WTC11 (cell line): ENCODE data around the gene EVL. TPM values are rescaled to one million over a fixed set of nuclear protein-coding genes. Genes with fewer than 3 reads are reported as not detected.
A peak's percentile ranks its signal among the peaks of the same experiment; 100 is the strongest.

Source experiments
- ATAC-seq: fragments of 200-7000 bp; cut with Tn5 transposase; 2 replicates; pipeline ENCODE4 v1.10.0; 2021; ENCODE audit warnings: mild to moderate bottlenecking, moderate library complexity
- CTCF ChIA-PET: fragments of 300-600 bp; sonication (Branson Sonifier 250); formaldehyde crosslinking; loops from one replicate; lab custom pipeline; 2021; ENCODE audit warnings: antibody characterized with exemption; lab: Charles Lee
- POLR2A ChIA-PET: fragments of 350-600 bp; sonication (Branson Sonifier 250); formaldehyde crosslinking; loops from one replicate; lab custom pipeline; 2021; ENCODE audit warnings: antibody characterized with exemption; lab: Charles Lee
- DNase-seq: peaks from one replicate; pipeline ENCODE4 v3.0.0; 2021; ENCODE audit warnings: low spot score
- H3K27ac Mint-ChIP-seq: 2 replicates; pipeline ENCODE4 v1.8.0; 2021; ENCODE audit warnings: mixed read lengths
- H3K27me3 Mint-ChIP-seq: 2 replicates; pipeline ENCODE4 v1.8.0; 2021; ENCODE audit warnings: low read depth, mild to moderate bottlenecking, moderate library complexity, mixed read lengths
- H3K36me3 Mint-ChIP-seq: 2 replicates; pipeline ENCODE4 v1.8.0; 2021; ENCODE audit warnings: mixed read lengths
- H3K4me1 Mint-ChIP-seq: 2 replicates; pipeline ENCODE4 v1.8.0; 2022; ENCODE audit warnings: mixed read lengths
- H3K4me3 Mint-ChIP-seq: 2 replicates; pipeline ENCODE4 v1.8.0; 2021; ENCODE audit warnings: mild to moderate bottlenecking, moderate library complexity, mixed read lengths
- H3K9me3 Mint-ChIP-seq: 2 replicates; pipeline ENCODE4 v1.8.0; 2021; ENCODE audit warnings: mixed read lengths
- E2F4 ChIP-seq: sonication (generic); formaldehyde crosslinking; IDR thresholded peaks from 2 replicates; pipeline ENCODE4 v1.8.1; 2022; ENCODE audit warnings: low read depth, mild to moderate bottlenecking, moderate library complexity, missing genetic modification reagents, borderline replicate concordance
- EMX1 ChIP-seq: fragments of 250-450 bp; sonication (Bioruptor Pico); IDR thresholded peaks from 2 replicates; pipeline ENCODE4 v1.8.0; 2021; ENCODE audit warnings: mild to moderate bottlenecking
- FOXP4 ChIP-seq: sonication (generic); formaldehyde crosslinking; IDR thresholded peaks from 2 replicates; pipeline ENCODE4 v1.8.0; 2022; ENCODE audit warnings: mild to moderate bottlenecking, missing genetic modification reagents
- GRHL2 ChIP-seq: fragments of 250-450 bp; sonication (Bioruptor Pico); IDR thresholded peaks from 2 replicates; pipeline ENCODE4 v1.8.0; 2022; ENCODE audit warnings: mild to moderate bottlenecking, moderate library complexity; ENCODE audit not compliant: insufficient replicate concordance, severe bottlenecking
- GTF2I ChIP-seq: fragments of 250-450 bp; sonication (Bioruptor Pico); conservative IDR thresholded peaks from 2 replicates; pipeline ENCODE4 v1.4.0; 2021; ENCODE audit warnings: mild to moderate bottlenecking
- MAX ChIP-seq: sonication (generic); formaldehyde crosslinking; IDR thresholded peaks from 2 replicates; pipeline ENCODE4 v1.8.0; 2022; ENCODE audit warnings: mild to moderate bottlenecking, missing genetic modification reagents
- NFATC4 ChIP-seq: fragments of 250-450 bp; sonication (Bioruptor Pico); IDR thresholded peaks from 2 replicates; pipeline ENCODE4 v1.9.0; 2021; ENCODE audit warnings: mild to moderate bottlenecking
- NFE2L1 ChIP-seq: sonication (generic); formaldehyde crosslinking; IDR thresholded peaks from 2 replicates; pipeline ENCODE4 v1.8.1; 2023; ENCODE audit warnings: missing genetic modification reagents
- NR1H2 ChIP-seq: sonication (generic); formaldehyde crosslinking; IDR thresholded peaks from 2 replicates; pipeline ENCODE4 v1.9.0; 2021; ENCODE audit warnings: mild to moderate bottlenecking, moderate library complexity, missing genetic modification reagents
- NR3C1 ChIP-seq: sonication (generic); formaldehyde crosslinking; conservative IDR thresholded peaks from 2 replicates; pipeline ENCODE4 v1.8.1; 2023; ENCODE audit warnings: low read depth, mild to moderate bottlenecking, missing genetic modification reagents
- PRRX2 ChIP-seq: fragments of 250-450 bp; sonication (Bioruptor Pico); IDR thresholded peaks from 2 replicates; pipeline ENCODE4 v1.8.0; 2021; ENCODE audit warnings: mild to moderate bottlenecking
- SMAD3 ChIP-seq: sonication (generic); formaldehyde crosslinking; IDR thresholded peaks from 2 replicates; pipeline ENCODE4 v1.8.0; 2022; ENCODE audit warnings: missing genetic modification reagents, mild to moderate bottlenecking, borderline replicate concordance
- TCF7 ChIP-seq: sonication (generic); formaldehyde crosslinking; IDR thresholded peaks from 2 replicates; pipeline ENCODE4 v1.8.0; 2022; ENCODE audit warnings: mild to moderate bottlenecking, low read depth, missing genetic modification reagents, moderate library complexity
- ZNF138 ChIP-seq: sonication (generic); formaldehyde crosslinking; conservative IDR thresholded peaks from 2 replicates; pipeline ENCODE4 v1.8.1; 2022; ENCODE audit warnings: mild to moderate bottlenecking, moderate library complexity, missing genetic modification reagents
- ZNF232 ChIP-seq: sonication (generic); formaldehyde crosslinking; IDR thresholded peaks from 2 replicates; pipeline ENCODE4 v1.8.0; 2022; ENCODE audit warnings: mild to moderate bottlenecking, missing genetic modification reagents
- total RNA-seq: library from RNA; stranded (reverse); gene quantifications from 3 replicates; pipeline ENCODE4 v1.2.3, GENCODE V29; 2021
- TF ChIP-seq, protein P1 (sequence below): sonication (generic); formaldehyde crosslinking; IDR thresholded peaks from 2 replicates; pipeline ENCODE4 v1.8.0; 2023; ENCODE audit warnings: missing genetic modification reagents, mild to moderate bottlenecking, borderline replicate concordance
- TF ChIP-seq, protein P2 (sequence below): sonication (generic); formaldehyde crosslinking; IDR thresholded peaks from 2 replicates; pipeline ENCODE4 v1.8.1; 2023; ENCODE audit warnings: mild to moderate bottlenecking, missing genetic modification reagents, moderate library complexity
- TF ChIP-seq, protein P3 (sequence below): fragments of 250-450 bp; sonication (Bioruptor Pico); conservative IDR thresholded peaks from 2 replicates; pipeline ENCODE4 v1.9.0; 2021; ENCODE audit warnings: mild to moderate bottlenecking

Gene EVL
- total RNA-seq, 1 experiment from 2014 or later = 60.8 TPM

GRCh38 chr14:100019156-100019744, 46.0 kb upstream of the EVL start:
- no peak overlapping the region for H3K4me3 Mint-ChIP-seq
- H3K36me3 Mint-ChIP-seq = no peaks in the 10 kb centered on the region
- ChIA-PET POLR2A (no interaction called here), CTCF (interaction anchor here (0.7 to 1.3 kb wide), 4 partner anchors 36 to 89 kb away, joined by 3 to 6 read pairs (median 4); no protein-coding TSS in a partner anchor)
- H3K27ac Mint-ChIP-seq = no peak overlapping the region
- H3K4me1 Mint-ChIP-seq = peaks cover 14% of the 10 kb centered on the region
- no peaks in the 10 kb centered on the region for H3K27me3 Mint-ChIP-seq
- DNase-seq = no peak
- ATAC-seq = peak; percentile 58
- H3K9me3 Mint-ChIP-seq = no peaks in the 10 kb centered on the region
- TF ChIP-seq, protein P1, sequence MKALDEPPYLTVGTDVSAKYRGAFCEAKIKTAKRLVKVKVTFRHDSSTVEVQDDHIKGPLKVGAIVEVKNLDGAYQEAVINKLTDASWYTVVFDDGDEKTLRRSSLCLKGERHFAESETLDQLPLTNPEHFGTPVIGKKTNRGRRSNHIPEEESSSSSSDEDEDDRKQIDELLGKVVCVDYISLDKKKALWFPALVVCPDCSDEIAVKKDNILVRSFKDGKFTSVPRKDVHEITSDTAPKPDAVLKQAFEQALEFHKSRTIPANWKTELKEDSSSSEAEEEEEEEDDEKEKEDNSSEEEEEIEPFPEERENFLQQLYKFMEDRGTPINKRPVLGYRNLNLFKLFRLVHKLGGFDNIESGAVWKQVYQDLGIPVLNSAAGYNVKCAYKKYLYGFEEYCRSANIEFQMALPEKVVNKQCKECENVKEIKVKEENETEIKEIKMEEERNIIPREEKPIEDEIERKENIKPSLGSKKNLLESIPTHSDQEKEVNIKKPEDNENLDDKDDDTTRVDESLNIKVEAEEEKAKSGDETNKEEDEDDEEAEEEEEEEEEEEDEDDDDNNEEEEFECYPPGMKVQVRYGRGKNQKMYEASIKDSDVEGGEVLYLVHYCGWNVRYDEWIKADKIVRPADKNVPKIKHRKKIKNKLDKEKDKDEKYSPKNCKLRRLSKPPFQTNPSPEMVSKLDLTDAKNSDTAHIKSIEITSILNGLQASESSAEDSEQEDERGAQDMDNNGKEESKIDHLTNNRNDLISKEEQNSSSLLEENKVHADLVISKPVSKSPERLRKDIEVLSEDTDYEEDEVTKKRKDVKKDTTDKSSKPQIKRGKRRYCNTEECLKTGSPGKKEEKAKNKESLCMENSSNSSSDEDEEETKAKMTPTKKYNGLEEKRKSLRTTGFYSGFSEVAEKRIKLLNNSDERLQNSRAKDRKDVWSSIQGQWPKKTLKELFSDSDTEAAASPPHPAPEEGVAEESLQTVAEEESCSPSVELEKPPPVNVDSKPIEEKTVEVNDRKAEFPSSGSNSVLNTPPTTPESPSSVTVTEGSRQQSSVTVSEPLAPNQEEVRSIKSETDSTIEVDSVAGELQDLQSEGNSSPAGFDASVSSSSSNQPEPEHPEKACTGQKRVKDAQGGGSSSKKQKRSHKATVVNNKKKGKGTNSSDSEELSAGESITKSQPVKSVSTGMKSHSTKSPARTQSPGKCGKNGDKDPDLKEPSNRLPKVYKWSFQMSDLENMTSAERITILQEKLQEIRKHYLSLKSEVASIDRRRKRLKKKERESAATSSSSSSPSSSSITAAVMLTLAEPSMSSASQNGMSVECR (CRISPR knock-in tag) = no peak
- TF ChIP-seq FOXP4 (CRISPR knock-in tag) (no peak), NR3C1 (no peak), ZNF232 (no peak), NR1H2 (CRISPR knock-in tag) (no peak), EMX1 (no peak), E2F4 (CRISPR knock-in tag) (no peak), MAX (CRISPR knock-in tag) (no peak), GRHL2 (CRISPR knock-in tag) (no peak), NFATC4 (CRISPR knock-in tag) (no peak), SMAD3 (CRISPR knock-in tag) (no peak)
- TF ChIP-seq, protein P2, sequence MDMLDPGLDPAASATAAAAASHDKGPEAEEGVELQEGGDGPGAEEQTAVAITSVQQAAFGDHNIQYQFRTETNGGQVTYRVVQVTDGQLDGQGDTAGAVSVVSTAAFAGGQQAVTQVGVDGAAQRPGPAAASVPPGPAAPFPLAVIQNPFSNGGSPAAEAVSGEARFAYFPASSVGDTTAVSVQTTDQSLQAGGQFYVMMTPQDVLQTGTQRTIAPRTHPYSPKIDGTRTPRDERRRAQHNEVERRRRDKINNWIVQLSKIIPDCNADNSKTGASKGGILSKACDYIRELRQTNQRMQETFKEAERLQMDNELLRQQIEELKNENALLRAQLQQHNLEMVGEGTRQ = no peak

DNA sequence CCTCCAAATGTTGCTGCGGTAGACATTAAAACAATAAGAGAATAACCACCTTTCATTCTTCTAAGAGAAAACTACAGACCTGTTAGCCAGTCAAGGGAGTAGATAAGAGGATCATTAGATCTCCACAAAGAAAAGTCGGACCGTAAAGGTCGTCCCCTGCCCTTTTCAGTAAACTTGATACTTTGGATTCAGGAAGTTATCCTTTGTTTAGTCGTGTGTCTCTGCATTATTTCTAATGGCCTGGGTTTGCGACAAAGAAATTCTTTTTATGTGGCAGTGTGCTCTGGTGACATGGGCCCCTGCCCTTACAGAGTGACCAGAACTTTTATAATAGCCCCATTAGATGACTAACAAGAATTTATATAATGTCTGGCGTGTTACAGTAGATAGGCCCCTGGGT, 44.6 kb upstream of the EVL start:
- ChIA-PET POLR2A (no interaction called here), CTCF (interaction anchor here (0.7 to 0.8 kb wide), 2 partner anchors 15 to 33 kb away, joined by 3 to 4 read pairs; no protein-coding TSS in a partner anchor)
- H3K9me3 Mint-ChIP-seq = no peaks in the 10 kb centered on the region
- no peak overlapping the region for H3K27ac Mint-ChIP-seq
- no peak for ATAC-seq
- peaks cover 23% of the 10 kb centered on the region for H3K4me1 Mint-ChIP-seq
- no peaks in the 10 kb centered on the region for H3K27me3 Mint-ChIP-seq
- no peak overlapping the region for H3K4me3 Mint-ChIP-seq
- no peaks in the 10 kb centered on the region for H3K36me3 Mint-ChIP-seq
- no peak for DNase-seq
- TF ChIP-seq, protein P1 (CRISPR knock-in tag) = no peak
- TF ChIP-seq ZNF138 (CRISPR knock-in tag) = no peak
- no peak for TF ChIP-seq PRRX2 (CRISPR knock-in tag)
- TF ChIP-seq, protein P3, sequence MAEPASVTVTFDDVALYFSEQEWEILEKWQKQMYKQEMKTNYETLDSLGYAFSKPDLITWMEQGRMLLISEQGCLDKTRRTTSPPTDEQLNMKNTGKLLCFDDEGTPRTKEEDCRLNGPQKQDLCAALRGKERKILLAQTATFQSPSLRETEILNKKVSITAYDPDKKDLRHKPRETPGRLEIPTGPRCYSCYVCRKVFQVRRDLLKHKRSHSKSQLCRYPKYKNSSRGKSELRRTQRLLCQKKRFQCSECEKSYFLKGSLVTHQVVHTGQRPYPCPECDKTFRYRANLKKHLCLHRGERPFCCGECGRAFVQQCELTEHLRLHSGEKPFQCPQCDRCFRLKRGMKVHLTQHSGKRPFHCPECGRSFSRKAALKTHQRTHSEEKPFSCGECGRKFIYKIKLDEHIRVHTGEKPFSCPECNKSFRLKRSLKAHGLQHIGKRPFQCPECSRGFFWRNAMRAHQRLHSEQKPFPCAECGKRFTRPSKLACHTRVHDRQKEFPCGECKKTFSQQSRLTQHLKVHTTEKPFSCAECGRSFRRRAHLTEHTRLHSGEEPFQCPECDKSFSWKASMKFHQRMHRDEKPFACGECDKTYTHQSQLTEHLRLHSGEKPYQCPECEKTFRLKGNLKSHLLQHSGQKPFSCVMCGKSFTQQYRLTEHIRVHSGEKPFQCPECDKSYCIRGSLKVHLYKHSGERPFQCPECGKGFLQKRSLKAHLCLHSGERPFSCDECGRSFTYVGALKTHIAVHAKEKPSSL = no peak
- TF ChIP-seq TCF7 (CRISPR knock-in tag) = no peak
- no peak for TF ChIP-seq GTF2I (CRISPR knock-in tag)
- no peak for TF ChIP-seq NFE2L1 (CRISPR knock-in tag)
